GM21447 (cell line): ENCODE measurements around the gene TTC39C.

Experiments
- ATAC-seq: cut with Tn5 transposase; IDR thresholded peaks from one replicate; pipeline ENCODE4 v1.9.1; 2021; ENCODE audit not compliant: unreplicated experiment

Gene TTC39C

GRCh38 chr18:24075767-24076597, 61.4 kb downstream of the TTC39C start:
- peak; percentile 81 for ATAC-seq

GRCh38 chr18:24076950-24077349, 62.4 kb downstream of the TTC39C start:
- no peak for ATAC-seq

GRCh38 chr18:24078391-24078790, 63.8 kb downstream of the TTC39C start:
- no peak for ATAC-seq

GRCh38 chr18:24080861-24081260, 66.3 kb downstream of the TTC39C start:
- ATAC-seq, result no peak

GRCh38 chr18:24083550-24083949, 69.0 kb downstream of the TTC39C start:
- ATAC-seq, result no peak

- ATAC-seq, result no peak
Measured at GRCh38 chr18:24086082-24086481, 71.5 kb downstream of the TTC39C start.

GRCh38 chr18:24089076-24089475, 74.5 kb downstream of the TTC39C start:
- no peak for ATAC-seq

GRCh38 chr18:24089515-24090337, 75.2 kb downstream of the TTC39C start:
- no peak for ATAC-seq

- ATAC-seq, result no peak
Measured at GRCh38 chr18:24090876-24091275, 76.3 kb downstream of the TTC39C start.

- no peak for ATAC-seq
Measured at GRCh38 chr18:24094561-24094960, 80.0 kb downstream of the TTC39C start.

GRCh38 chr18:24095976-24096375, 81.4 kb downstream of the TTC39C start:
- no peak for ATAC-seq

- no peak for ATAC-seq
Measured at GRCh38 chr18:24103320-24104021, 88.9 kb downstream of the TTC39C start.

- no peak for ATAC-seq
Measured at GRCh38 chr18:24104486-24104885, 89.9 kb downstream of the TTC39C start.

- no peak for ATAC-seq
Measured at GRCh38 chr18:24108641-24109040, 94.1 kb downstream of the TTC39C start.

GRCh38 chr18:24111936-24112335, 97.4 kb downstream of the TTC39C start:
- no peak for ATAC-seq

- no peak for ATAC-seq
Measured at GRCh38 chr18:24112464-24112863, 97.9 kb downstream of the TTC39C start.

GRCh38 chr18:24112874-24113615, 98.5 kb downstream of the TTC39C start:
- no peak for ATAC-seq

- ATAC-seq, result no peak
Measured at GRCh38 chr18:24114924-24115549, 100.5 kb downstream of the TTC39C start.

GRCh38 chr18:24115628-24116027, 101.1 kb downstream of the TTC39C start:
- no peak for ATAC-seq
